Activated B cell treated with CpG ODN at 0.5 μM for 24 hours (primary cell): ENCODE measurements around the gene PSMA6. TPM values are rescaled to one million over a fixed set of nuclear protein-coding genes. Genes with fewer than 3 reads are reported as not detected.
"Not testable (repeated sequence)": the region's sequence is repeated elsewhere in the genome, so short reads cannot be mapped to it uniquely, and the experiment has no call there.

Experiments
- ATAC-seq: fragments of 200-7000 bp; cut with Tn5 transposase; one replicate; pipeline ENCODE4 v1.10.0; 2021; ENCODE audit warnings: low read depth, mild to moderate bottlenecking, moderate library complexity
- CTCF ChIA-PET: fragments of 350-600 bp; sonication (Branson Sonifier 250); formaldehyde crosslinking; loops from one replicate; lab custom pipeline; 2021; ENCODE audit warnings: antibody characterized with exemption; lab: Charles Lee
- POLR2A ChIA-PET: fragments of 350-600 bp; sonication (Branson Sonifier 250); formaldehyde crosslinking; loops from one replicate; lab custom pipeline; 2021; ENCODE audit warnings: antibody characterized with exemption; lab: Charles Lee
- DNase-seq: peaks from one replicate; pipeline ENCODE4 v3.0.0; 2022
- H3K27ac Mint-ChIP-seq: one replicate; pipeline ENCODE4 v1.8.0; 2020; ENCODE audit warnings: mixed read lengths
- H3K27me3 Mint-ChIP-seq: one replicate; pipeline ENCODE4 v1.8.0; 2021; ENCODE audit warnings: mixed read lengths
- H3K36me3 Mint-ChIP-seq: one replicate; pipeline ENCODE4 v1.8.0; 2021; ENCODE audit warnings: low read depth, mixed read lengths
- H3K4me1 Mint-ChIP-seq: one replicate; pipeline ENCODE4 v1.8.0; 2021; ENCODE audit warnings: mixed read lengths
- H3K4me3 Mint-ChIP-seq: one replicate; pipeline ENCODE4 v1.8.0; 2020; ENCODE audit warnings: mild to moderate bottlenecking, mixed read lengths
- H3K9me3 Mint-ChIP-seq: one replicate; pipeline ENCODE4 v1.8.0; 2020; ENCODE audit warnings: mixed read lengths
- intact Hi-C: fragments of 100-400 bp; cut with micrococcal nuclease; formaldehyde crosslinking; loops from one replicate; pipeline ENCODE4 v1.15.1; 2024
- total RNA-seq: library from RNA; stranded (reverse); gene quantifications from 2 replicates; pipeline ENCODE4 v1.2.3, GENCODE V29; 2022
- TF ChIP-seq, protein P1 (sequence below): fragments of 200-600 bp; IDR thresholded peaks from one replicate; pipeline ENCODE4 v1.8.0; 2022; ENCODE audit warnings: antibody characterized with exemption, mild to moderate bottlenecking

PSMA6 gene
- total RNA-seq, 1 donor from 2014 or later, result 163 TPM

DNA sequence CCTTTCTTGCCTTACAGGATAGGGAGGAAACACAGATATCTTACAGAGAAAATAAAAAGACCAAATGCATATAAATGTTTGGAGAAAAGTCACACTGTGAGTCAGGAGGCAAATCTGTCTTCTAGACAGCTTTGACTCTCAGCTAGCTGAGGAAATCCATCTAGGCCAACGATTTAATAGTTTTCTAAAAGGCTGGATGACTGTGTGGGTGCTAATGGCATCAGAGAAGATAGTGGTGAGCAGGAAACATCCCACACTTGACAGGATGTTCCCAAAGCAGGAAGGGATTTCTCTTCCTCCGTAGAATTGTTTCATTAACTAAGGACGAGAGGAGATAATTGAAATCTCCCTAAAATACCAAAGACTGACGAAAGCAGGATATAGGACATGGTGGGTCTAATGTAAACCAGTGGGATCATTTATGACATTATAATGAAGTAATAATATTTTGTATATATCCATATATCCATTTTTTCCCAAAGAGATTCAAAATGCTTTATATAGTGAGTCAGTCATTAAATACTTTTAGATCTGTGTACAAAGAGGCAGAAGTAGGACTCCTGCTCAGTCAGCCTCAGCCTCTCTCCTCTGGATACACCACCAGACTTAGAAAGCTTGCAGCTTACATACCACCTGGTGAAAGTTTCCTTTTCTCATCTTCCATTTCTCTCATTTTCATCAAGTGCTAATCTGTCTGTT lies 44.3 kb upstream of the PSMA6 start:
- intact Hi-C loops, result no loop called here
- TF ChIP-seq, protein P1, sequence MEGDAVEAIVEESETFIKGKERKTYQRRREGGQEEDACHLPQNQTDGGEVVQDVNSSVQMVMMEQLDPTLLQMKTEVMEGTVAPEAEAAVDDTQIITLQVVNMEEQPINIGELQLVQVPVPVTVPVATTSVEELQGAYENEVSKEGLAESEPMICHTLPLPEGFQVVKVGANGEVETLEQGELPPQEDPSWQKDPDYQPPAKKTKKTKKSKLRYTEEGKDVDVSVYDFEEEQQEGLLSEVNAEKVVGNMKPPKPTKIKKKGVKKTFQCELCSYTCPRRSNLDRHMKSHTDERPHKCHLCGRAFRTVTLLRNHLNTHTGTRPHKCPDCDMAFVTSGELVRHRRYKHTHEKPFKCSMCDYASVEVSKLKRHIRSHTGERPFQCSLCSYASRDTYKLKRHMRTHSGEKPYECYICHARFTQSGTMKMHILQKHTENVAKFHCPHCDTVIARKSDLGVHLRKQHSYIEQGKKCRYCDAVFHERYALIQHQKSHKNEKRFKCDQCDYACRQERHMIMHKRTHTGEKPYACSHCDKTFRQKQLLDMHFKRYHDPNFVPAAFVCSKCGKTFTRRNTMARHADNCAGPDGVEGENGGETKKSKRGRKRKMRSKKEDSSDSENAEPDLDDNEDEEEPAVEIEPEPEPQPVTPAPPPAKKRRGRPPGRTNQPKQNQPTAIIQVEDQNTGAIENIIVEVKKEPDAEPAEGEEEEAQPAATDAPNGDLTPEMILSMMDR, result no peak
- H3K4me3 Mint-ChIP-seq, result no peak overlapping the region
- no peak for DNase-seq
- no peak overlapping the region for H3K27ac Mint-ChIP-seq
- H3K4me1 Mint-ChIP-seq, result peaks cover 7% of the 10 kb centered on the region
- H3K36me3 Mint-ChIP-seq, result no peaks in the 10 kb centered on the region
- no peaks in the 10 kb centered on the region for H3K27me3 Mint-ChIP-seq
- ChIA-PET CTCF (interaction anchor here (1.6 kb wide), 1 partner anchor 18 kb away, joined by 4 read pairs; no protein-coding TSS in a partner anchor), POLR2A (no interaction called here)
- H3K9me3 Mint-ChIP-seq, result no peaks in the 10 kb centered on the region
- no peak for ATAC-seq

- Mint-ChIP-seq H3K27me3 (no peaks in the 10 kb centered on the region), H3K36me3 (no peaks in the 10 kb centered on the region), H3K4me1 (peaks cover 7% of the 10 kb centered on the region), H3K27ac (no peak overlapping the region), H3K9me3 (no peaks in the 10 kb centered on the region), H3K4me3 (no peak overlapping the region)
- no peak for ATAC-seq
- POLR2A ChIA-PET, result no interaction called here
- DNase-seq, result no peak
- CTCF ChIA-PET, result interaction anchor here (1.6 kb wide), 1 partner anchor 18 kb away, joined by 4 read pairs; no protein-coding TSS in a partner anchor
- intact Hi-C loops, result no loop called here
- TF ChIP-seq, protein P1, result no peak
Observed at GRCh38 chr14:35248476-35248788, 43.8 kb upstream of the PSMA6 start.

- Mint-ChIP-seq H3K4me3 (no peak overlapping the region), H3K4me1 (peaks cover 11% of the 10 kb centered on the region), H3K27ac (no peak overlapping the region), H3K27me3 (no peaks in the 10 kb centered on the region), H3K36me3 (peaks cover 4% of the 10 kb centered on the region), H3K9me3 (no peaks in the 10 kb centered on the region)
- TF ChIP-seq, protein P1, result no peak
- ATAC-seq, result no peak
- intact Hi-C loops, result no loop called here
- ChIA-PET POLR2A (no interaction called here), CTCF (interaction anchor here (1.2 to 1.4 kb wide), 2 partner anchors 23 to 24 kb away, joined by 3 read pairs; no protein-coding TSS in a partner anchor)
- no peak for DNase-seq
Observed at GRCh38 chr14:35250319-35250718, 41.9 kb upstream of the PSMA6 start.

- TF ChIP-seq, protein P1, result no peak
- DNase-seq, result no peak
- intact Hi-C loops, result no loop called here
- ATAC-seq, result no peak
- Mint-ChIP-seq H3K27ac (no peak overlapping the region), H3K4me1 (peaks cover 12% of the 10 kb centered on the region), H3K9me3 (no peaks in the 10 kb centered on the region), H3K4me3 (no peak overlapping the region), H3K27me3 (no peaks in the 10 kb centered on the region), H3K36me3 (peaks cover 4% of the 10 kb centered on the region)
- ChIA-PET CTCF (interaction anchor here (0.8 kb wide), 1 partner anchor 38 kb away, joined by 3 read pairs; no protein-coding TSS in a partner anchor), POLR2A (no interaction called here)
Observed at GRCh38 chr14:35252451-35252868, 39.7 kb upstream of the PSMA6 start.

DNA sequence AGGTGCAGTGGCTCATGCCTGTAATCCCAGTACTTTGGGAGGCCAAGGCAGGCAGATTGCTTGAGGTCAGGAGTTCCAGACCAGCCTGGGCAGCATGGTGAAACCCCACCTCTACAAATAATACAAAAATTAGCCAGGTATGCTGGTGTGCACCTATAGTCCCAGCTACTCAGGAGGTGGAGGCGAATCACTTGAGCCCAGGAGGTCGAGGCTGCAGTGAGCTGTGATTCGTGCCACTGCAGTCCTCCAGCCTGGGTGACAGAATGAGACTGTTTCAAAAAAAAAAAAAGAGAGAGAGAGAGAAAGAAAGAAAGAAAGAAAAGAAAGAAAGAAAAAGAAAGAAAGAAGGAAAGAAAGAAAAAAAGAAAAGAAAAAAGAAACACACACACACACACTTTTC lies 39.1 kb upstream of the PSMA6 start:
- H3K9me3 Mint-ChIP-seq, POLR2A ChIA-PET, H3K27me3 Mint-ChIP-seq, intact Hi-C loops, DNase-seq, ATAC-seq, H3K36me3 Mint-ChIP-seq, H3K27ac Mint-ChIP-seq, H3K4me3 Mint-ChIP-seq: not testable (repeated sequence)
- CTCF ChIA-PET, result interaction anchor here (0.8 kb wide), 2 partner anchors 37 to 161 kb away, joined by 3 to 4 read pairs; no protein-coding TSS in a partner anchor
- peaks cover 12% of the 10 kb centered on the region for H3K4me1 Mint-ChIP-seq

DNA sequence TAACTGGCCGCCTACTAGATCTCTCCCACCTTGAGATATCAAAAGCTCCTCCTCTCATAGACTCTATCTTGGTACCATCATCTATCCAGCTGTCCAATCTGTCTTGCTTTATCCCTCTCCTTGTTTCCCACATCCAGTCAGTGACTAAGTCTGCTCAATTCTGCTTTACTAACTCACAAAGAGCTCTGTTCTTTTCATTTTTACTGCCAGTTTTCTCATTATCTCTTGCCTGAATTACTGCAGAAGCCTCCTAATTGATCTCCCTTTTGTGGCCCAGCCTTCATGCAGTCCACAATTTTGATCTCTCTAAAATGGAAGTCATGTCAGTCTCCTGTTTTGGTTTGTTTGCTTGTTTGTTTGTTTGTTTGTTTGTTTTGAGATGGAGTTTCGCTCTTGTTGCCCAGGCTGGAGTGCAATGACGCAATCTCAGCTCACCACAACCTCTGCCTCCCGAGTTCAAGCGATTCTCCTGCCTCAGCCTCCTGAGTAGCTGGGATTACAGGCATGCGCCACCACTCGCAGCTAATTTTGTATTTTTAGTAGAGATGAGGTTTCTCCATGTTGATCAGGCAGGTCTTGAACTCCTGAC lies 38.1 kb upstream of the PSMA6 start:
- DNase-seq, H3K27me3 Mint-ChIP-seq, ATAC-seq, intact Hi-C loops, H3K36me3 Mint-ChIP-seq, H3K9me3 Mint-ChIP-seq, H3K4me3 Mint-ChIP-seq, H3K27ac Mint-ChIP-seq: not testable (repeated sequence)
- H3K4me1 Mint-ChIP-seq, result peaks cover 12% of the 10 kb centered on the region
- POLR2A ChIA-PET, result interaction anchor here (1.2 kb wide), 1 partner anchor 151 kb away, joined by 3 read pairs; no protein-coding TSS in a partner anchor
- CTCF ChIA-PET, result interaction anchor here (0.8 kb wide), 1 partner anchor 160 kb away, joined by 4 read pairs; no protein-coding TSS in a partner anchor
